Prostate gland (tissue), 2 donors: Measurements from ENCODE around the gene RXRA.

Experiments used
- POLR2A ChIP-seq: fragments of 450-650 bp; IDR thresholded peaks from one replicate; pipeline ENCODE4 v1.6.1; 2016; ENCODE audit warnings: antibody characterized with exemption, mild to moderate bottlenecking
- POLR2AphosphoS5 ChIP-seq: sonication (generic); formaldehyde crosslinking; IDR thresholded peaks from one replicate; pipeline ENCODE4 v1.6.1; 2017; ENCODE audit warnings: antibody characterized with exemption
- TF ChIP-seq, protein P1 (sequence below), 4 experiments: fragments of 200-600 bp in 2 of 4; fragments of 450-650 bp in 2 of 4; sonication (generic) in 2 of 4; IDR thresholded peaks; 1 replicate in 3 of 4; 2 replicates in 1 of 4; pipeline ENCODE4 v1.5.1; 2016 to 2019; ENCODE audit warnings: antibody characterized with exemption in 4 of 4, mild to moderate bottlenecking in 2 of 4, moderate library complexity in 2 of 4

DNA sequence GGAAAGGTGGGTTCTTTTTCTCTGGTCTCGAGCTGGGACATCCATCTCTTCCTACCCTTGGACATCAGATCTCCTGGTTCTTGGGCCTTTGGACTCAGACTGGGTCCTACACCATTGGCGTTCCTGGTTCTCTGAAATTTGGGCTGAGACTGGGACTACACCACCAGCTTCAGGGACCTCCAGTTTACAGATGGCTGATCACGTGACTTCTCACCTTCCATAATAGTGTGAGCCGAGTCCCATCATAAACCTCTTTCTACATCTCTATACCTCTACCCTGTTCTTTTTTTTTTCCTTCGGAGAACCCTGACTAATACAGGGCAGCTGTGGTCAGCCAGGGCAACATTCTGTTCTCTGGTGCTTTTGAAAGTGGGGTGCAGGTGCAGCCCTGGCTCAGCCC lies 27.2 kb upstream of the RXRA start:
- no peak for TF ChIP-seq POLR2A
- TF ChIP-seq, protein P1, sequence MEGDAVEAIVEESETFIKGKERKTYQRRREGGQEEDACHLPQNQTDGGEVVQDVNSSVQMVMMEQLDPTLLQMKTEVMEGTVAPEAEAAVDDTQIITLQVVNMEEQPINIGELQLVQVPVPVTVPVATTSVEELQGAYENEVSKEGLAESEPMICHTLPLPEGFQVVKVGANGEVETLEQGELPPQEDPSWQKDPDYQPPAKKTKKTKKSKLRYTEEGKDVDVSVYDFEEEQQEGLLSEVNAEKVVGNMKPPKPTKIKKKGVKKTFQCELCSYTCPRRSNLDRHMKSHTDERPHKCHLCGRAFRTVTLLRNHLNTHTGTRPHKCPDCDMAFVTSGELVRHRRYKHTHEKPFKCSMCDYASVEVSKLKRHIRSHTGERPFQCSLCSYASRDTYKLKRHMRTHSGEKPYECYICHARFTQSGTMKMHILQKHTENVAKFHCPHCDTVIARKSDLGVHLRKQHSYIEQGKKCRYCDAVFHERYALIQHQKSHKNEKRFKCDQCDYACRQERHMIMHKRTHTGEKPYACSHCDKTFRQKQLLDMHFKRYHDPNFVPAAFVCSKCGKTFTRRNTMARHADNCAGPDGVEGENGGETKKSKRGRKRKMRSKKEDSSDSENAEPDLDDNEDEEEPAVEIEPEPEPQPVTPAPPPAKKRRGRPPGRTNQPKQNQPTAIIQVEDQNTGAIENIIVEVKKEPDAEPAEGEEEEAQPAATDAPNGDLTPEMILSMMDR (IDR thresholded peaks at IDR 0.05), result no peak
- no peak for TF ChIP-seq POLR2AphosphoS5
